Transverse colon (tissue), 3 donors: ENCODE data around the gene SRI.

Experiments
- EP300 ChIP-seq: sonication (generic); formaldehyde crosslinking; IDR thresholded peaks from one replicate; pipeline ENCODE4 v1.6.1; 2017; ENCODE audit warnings: antibody characterized with exemption, low read depth
- POLR2A ChIP-seq: fragments of 450-650 bp; IDR thresholded peaks from one replicate; pipeline ENCODE4 v1.6.1; 2016; ENCODE audit warnings: antibody characterized with exemption, mild to moderate bottlenecking, moderate library complexity
- TF ChIP-seq, protein P1 (sequence below), 5 experiments: fragments of 200-600 bp in 3 of 5; fragments of 450-650 bp in 2 of 5; sonication (generic) in 3 of 5; IDR thresholded peaks; 1 replicate in 2 of 5; 2 replicates in 3 of 5; pipeline ENCODE4 v1.5.1; 2016 to 2017; ENCODE audit warnings: antibody characterized with exemption in 5 of 5, inconsistent platforms in 3 of 5, mild to moderate bottlenecking in 2 of 5, moderate library complexity in 1 of 5

DNA sequence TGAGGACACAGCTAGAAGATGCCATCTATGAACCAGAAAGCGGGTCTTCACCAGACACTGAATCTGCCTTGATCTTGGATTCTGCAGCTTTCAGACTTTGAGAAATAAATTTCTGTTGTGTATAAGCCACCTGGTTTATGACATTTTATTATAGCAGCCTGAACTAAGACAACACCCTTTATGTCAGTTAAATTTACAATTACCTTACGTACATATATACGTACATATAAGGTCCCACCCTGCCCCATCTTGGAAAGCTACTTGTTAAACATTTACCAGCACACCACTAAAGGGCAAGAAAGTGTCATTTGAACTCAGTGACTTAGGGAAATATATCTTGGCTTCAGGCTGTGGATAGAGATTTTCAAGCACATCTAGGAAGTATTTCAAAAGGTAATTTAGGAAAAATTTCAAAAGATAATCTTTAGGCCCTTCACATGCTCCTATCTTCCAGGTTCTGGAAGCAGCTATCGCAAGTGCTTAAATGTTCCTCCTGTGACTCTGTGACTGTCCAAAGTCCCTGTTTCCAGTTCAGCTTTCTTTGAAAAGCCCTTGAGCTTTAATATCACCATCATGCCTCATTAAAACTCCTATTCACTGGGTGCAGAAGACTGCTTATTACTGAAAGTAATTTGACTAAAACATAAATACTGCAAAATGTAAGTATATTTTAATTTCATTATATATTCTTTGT lies 9.6 kb upstream of the SRI start:
- TF ChIP-seq, protein P1, sequence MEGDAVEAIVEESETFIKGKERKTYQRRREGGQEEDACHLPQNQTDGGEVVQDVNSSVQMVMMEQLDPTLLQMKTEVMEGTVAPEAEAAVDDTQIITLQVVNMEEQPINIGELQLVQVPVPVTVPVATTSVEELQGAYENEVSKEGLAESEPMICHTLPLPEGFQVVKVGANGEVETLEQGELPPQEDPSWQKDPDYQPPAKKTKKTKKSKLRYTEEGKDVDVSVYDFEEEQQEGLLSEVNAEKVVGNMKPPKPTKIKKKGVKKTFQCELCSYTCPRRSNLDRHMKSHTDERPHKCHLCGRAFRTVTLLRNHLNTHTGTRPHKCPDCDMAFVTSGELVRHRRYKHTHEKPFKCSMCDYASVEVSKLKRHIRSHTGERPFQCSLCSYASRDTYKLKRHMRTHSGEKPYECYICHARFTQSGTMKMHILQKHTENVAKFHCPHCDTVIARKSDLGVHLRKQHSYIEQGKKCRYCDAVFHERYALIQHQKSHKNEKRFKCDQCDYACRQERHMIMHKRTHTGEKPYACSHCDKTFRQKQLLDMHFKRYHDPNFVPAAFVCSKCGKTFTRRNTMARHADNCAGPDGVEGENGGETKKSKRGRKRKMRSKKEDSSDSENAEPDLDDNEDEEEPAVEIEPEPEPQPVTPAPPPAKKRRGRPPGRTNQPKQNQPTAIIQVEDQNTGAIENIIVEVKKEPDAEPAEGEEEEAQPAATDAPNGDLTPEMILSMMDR (IDR thresholded peaks at IDR 0.05), result no peak
- TF ChIP-seq EP300 (peak; percentile 31), POLR2A (no peak)
